ENCODE results near the gene AFAP1.

DNA sequence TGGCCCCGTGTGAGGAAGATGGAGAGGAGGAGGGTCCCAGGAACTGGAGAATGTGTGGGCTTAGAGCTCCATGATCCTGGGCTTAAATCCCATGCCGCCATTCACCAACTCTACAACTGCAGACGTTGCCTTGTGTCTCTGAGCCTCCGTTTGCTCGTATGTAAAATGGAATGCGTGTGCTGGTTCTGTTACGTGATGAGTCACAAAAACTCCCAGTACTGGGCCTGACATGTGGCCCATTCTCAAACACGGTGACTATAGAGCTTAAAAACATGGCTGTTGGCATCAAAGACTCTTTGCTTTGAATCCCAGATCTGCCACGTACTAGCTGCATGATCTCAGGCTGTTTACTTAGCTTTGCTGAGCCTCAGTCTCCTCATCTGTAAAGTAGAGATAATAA, 13.0 kb upstream of the AFAP1 start:
- TF ChIP-seq POLR2A (IDR thresholded peaks at IDR 0.05) (no peak), POLR2AphosphoS5 (IDR thresholded peaks at IDR 0.05) (no peak), EP300 (IDR thresholded peaks at IDR 0.05; ENCODE audit: low read depth) (no peak)
- TF ChIP-seq, protein P1, sequence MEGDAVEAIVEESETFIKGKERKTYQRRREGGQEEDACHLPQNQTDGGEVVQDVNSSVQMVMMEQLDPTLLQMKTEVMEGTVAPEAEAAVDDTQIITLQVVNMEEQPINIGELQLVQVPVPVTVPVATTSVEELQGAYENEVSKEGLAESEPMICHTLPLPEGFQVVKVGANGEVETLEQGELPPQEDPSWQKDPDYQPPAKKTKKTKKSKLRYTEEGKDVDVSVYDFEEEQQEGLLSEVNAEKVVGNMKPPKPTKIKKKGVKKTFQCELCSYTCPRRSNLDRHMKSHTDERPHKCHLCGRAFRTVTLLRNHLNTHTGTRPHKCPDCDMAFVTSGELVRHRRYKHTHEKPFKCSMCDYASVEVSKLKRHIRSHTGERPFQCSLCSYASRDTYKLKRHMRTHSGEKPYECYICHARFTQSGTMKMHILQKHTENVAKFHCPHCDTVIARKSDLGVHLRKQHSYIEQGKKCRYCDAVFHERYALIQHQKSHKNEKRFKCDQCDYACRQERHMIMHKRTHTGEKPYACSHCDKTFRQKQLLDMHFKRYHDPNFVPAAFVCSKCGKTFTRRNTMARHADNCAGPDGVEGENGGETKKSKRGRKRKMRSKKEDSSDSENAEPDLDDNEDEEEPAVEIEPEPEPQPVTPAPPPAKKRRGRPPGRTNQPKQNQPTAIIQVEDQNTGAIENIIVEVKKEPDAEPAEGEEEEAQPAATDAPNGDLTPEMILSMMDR (IDR thresholded peaks at IDR 0.05) = no peak

Data from transverse colon (tissue), 4 donors.